Smooth muscle cell (in vitro differentiated cells): ENCODE results near the gene SNRNP48. TPM values are rescaled to one million over a fixed set of nuclear protein-coding genes. Genes with fewer than 3 reads are reported as not detected.

Experiments used
- DNase-seq: peaks from one replicate; lab custom pipeline; 2025; ENCODE audit not compliant: unreplicated experiment; lab: John Stamatoyannopoulos, UW
- H2AFZ ChIP-seq: fragments of 200-600 bp; sonication (generic); 2 replicates; pipeline ENCODE4 v1.6.0; 2016; ENCODE audit warnings: antibody characterized with exemption, low read depth, mild to moderate bottlenecking
- H3F3A ChIP-seq: fragments of 200-600 bp; sonication (generic); 2 replicates; pipeline ENCODE4 v1.6.0; 2017; ENCODE audit warnings: antibody characterized with exemption, low read depth
- H3K27ac ChIP-seq: fragments of 200-600 bp; sonication (generic); 2 replicates; pipeline ENCODE4 v1.5.1; 2016; ENCODE audit warnings: low read depth, mild to moderate bottlenecking
- H3K27me3 ChIP-seq: fragments of 200-600 bp; sonication (generic); 2 replicates; pipeline ENCODE4 v1.6.1; 2016; ENCODE audit warnings: low read depth, mild to moderate bottlenecking
- H3K36me3 ChIP-seq: fragments of 200-600 bp; sonication (generic); 2 replicates; pipeline ENCODE4 v1.5.1; 2016; ENCODE audit warnings: low read depth
- H3K4me1 ChIP-seq: fragments of 200-600 bp; sonication (generic); 2 replicates; pipeline ENCODE4 v1.5.1; 2016; ENCODE audit warnings: low read depth
- H3K4me2 ChIP-seq: fragments of 200-600 bp; sonication (generic); 2 replicates; pipeline ENCODE4 v1.6.0; 2016; ENCODE audit warnings: mild to moderate bottlenecking
- H3K4me3 ChIP-seq: fragments of 200-600 bp; sonication (generic); 2 replicates; pipeline ENCODE4 v1.5.1; 2016; ENCODE audit warnings: mild to moderate bottlenecking
- H3K79me2 ChIP-seq: fragments of 200-600 bp; sonication (generic); 2 replicates; pipeline ENCODE4 v1.6.0; 2016; ENCODE audit warnings: low read depth, mild to moderate bottlenecking
- H3K9ac ChIP-seq: fragments of 200-600 bp; sonication (generic); 2 replicates; pipeline ENCODE4 v1.6.0; 2016; ENCODE audit warnings: low read depth
- H3K9me3 ChIP-seq: fragments of 200-600 bp; sonication (generic); replicated peaks from 2 replicates; pipeline ENCODE4 v1.5.1; 2016; ENCODE audit warnings: low read depth
- H4K20me1 ChIP-seq: fragments of 200-600 bp; sonication (generic); 2 replicates; pipeline ENCODE4 v1.6.0; 2016; ENCODE audit warnings: low read depth
- CTCF ChIP-seq: fragments of 200-600 bp; sonication (generic); IDR thresholded peaks from 2 replicates; pipeline ENCODE4 v1.5.1; 2017; ENCODE audit warnings: borderline replicate concordance, mild to moderate bottlenecking, antibody characterized with exemption; ENCODE audit not compliant: insufficient read depth, poor library complexity, severe bottlenecking
- WGBS: methylation state at CpG from one replicate; pipeline ENCODE4 v1.1.7; 2016; ENCODE audit warnings: low lambda C conversion rate; 5-methylcytosine and 5-hydroxymethylcytosine counted together
- polyA plus RNA-seq: library from polyadenylated mRNA; unstranded; fragments of >200 nt; fragmentation: Nextera tagmentation; extraction: Ambion mirVana; gene quantifications from 2 replicates; pipeline ENCODE4 v1.2.1, GENCODE V29; 2016
- total RNA-seq: library from RNA; depleted of rRNA; stranded (reverse); fragments of >200 nt; gene quantifications from 2 replicates; pipeline ENCODE4 v1.2.3, GENCODE V29; 2014

The SNRNP48 gene
- total and polyA plus RNA-seq, 2 experiments from 2014 or later: 3.2 to 11.0 TPM

- H3K27me3 ChIP-seq: no peaks in the 10 kb centered on the region
- TF ChIP-seq CTCF: no peak
- H3K9ac ChIP-seq: no peak overlapping the region
- WGBS: 69% methylated on average over 3 of the region's 3 CpGs
- H3K36me3 ChIP-seq: no peaks in the 10 kb centered on the region
- no peaks in the 10 kb centered on the region for H3F3A ChIP-seq
- DNase-seq: no peak
- H3K4me2 ChIP-seq: no peak overlapping the region
- no peak overlapping the region for H2AFZ ChIP-seq
- no peak overlapping the region for H3K27ac ChIP-seq
- no peaks in the 10 kb centered on the region for H3K4me1 ChIP-seq
- no peaks in the 10 kb centered on the region for H3K79me2 ChIP-seq
- H3K4me3 ChIP-seq: no peak overlapping the region
- H4K20me1 ChIP-seq: no peaks in the 10 kb centered on the region
- H3K9me3 ChIP-seq: no peaks in the 10 kb centered on the region
Measured at GRCh38 chr6:7637533-7637932, 47.5 kb downstream of the SNRNP48 start.

GRCh38 chr6:7639427-7639826 is 49.4 kb downstream of the SNRNP48 start:
- no peaks in the 10 kb centered on the region for H3K9me3 ChIP-seq
- no peaks in the 10 kb centered on the region for H3F3A ChIP-seq
- no peak overlapping the region for H3K9ac ChIP-seq
- no peaks in the 10 kb centered on the region for H4K20me1 ChIP-seq
- H3K4me3 ChIP-seq: no peak overlapping the region
- TF ChIP-seq CTCF: no peak
- DNase-seq: no peak
- H3K4me2 ChIP-seq: no peak overlapping the region
- H3K4me1 ChIP-seq: no peaks in the 10 kb centered on the region
- H3K79me2 ChIP-seq: no peaks in the 10 kb centered on the region
- 91% methylated on average over 3 of the region's 3 CpGs for WGBS
- no peaks in the 10 kb centered on the region for H3K27me3 ChIP-seq
- no peak overlapping the region for H2AFZ ChIP-seq
- no peaks in the 10 kb centered on the region for H3K36me3 ChIP-seq
- H3K27ac ChIP-seq: no peak overlapping the region

- Histone ChIP-seq H3K27ac (no peak overlapping the region), H3K27me3 (no peaks in the 10 kb centered on the region), H4K20me1 (no peaks in the 10 kb centered on the region), H3K4me3 (no peak overlapping the region), H3K79me2 (no peaks in the 10 kb centered on the region), H3K9ac (no peak overlapping the region), H3F3A (no peaks in the 10 kb centered on the region), H3K9me3 (no peaks in the 10 kb centered on the region), H2AFZ (no peak overlapping the region), H3K4me1 (no peaks in the 10 kb centered on the region), H3K4me2 (no peak overlapping the region), H3K36me3 (no peaks in the 10 kb centered on the region)
- no peak for TF ChIP-seq CTCF
- no peak for DNase-seq
- 78% methylated on average over 1 of the region's 1 CpG for WGBS
Measured at GRCh38 chr6:7640016-7640415, 50.0 kb downstream of the SNRNP48 start.
